GM23248 (cell line): Measurements from ENCODE around the gene ERC1. TPM values are rescaled to one million over a fixed set of nuclear protein-coding genes. Genes with fewer than 3 reads are reported as not detected.

Experiments
- DNase-seq: peaks from one replicate; pipeline ENCODE4 v3.0.0-alpha.2; 2015
- H2AFZ ChIP-seq: fragments of 200-600 bp; sonication (generic); 2 replicates; pipeline ENCODE4 v1.6.1; 2016; ENCODE audit warnings: antibody characterized with exemption
- H3F3A ChIP-seq: fragments of 200-600 bp; sonication (generic); 2 replicates; pipeline ENCODE4 v1.6.1; 2016; ENCODE audit warnings: mild to moderate bottlenecking, antibody characterized with exemption, mixed run types; ENCODE audit not compliant: insufficient read depth
- H3K27ac ChIP-seq: fragments of 200-600 bp; sonication (generic); 2 replicates; pipeline ENCODE4 v1.5.1; 2016; ENCODE audit warnings: mild to moderate bottlenecking
- H3K27me3 ChIP-seq: fragments of 200-600 bp; sonication (generic); replicated peaks from 2 replicates; pipeline ENCODE4 v1.6.1; 2016; ENCODE audit warnings: mild to moderate bottlenecking; ENCODE audit not compliant: insufficient read depth
- H3K36me3 ChIP-seq: fragments of 200-600 bp; sonication (generic); 2 replicates; pipeline ENCODE4 v1.6.1; 2016; ENCODE audit warnings: low read depth, mild to moderate bottlenecking
- H3K4me1 ChIP-seq: fragments of 200-600 bp; sonication (generic); 2 replicates; pipeline ENCODE4 v1.6.1; 2016; ENCODE audit warnings: mild to moderate bottlenecking; ENCODE audit not compliant: insufficient read depth
- H3K4me2 ChIP-seq: fragments of 200-600 bp; sonication (generic); one replicate; pipeline ENCODE4 v1.6.1; 2016; ENCODE audit warnings: mild to moderate bottlenecking; ENCODE audit not compliant: unreplicated experiment
- H3K4me3 ChIP-seq: fragments of 200-600 bp; sonication (generic); 2 replicates; pipeline ENCODE4 v1.5.1; 2016; ENCODE audit warnings: mild to moderate bottlenecking
- H3K79me2 ChIP-seq: fragments of 200-600 bp; sonication (generic); 2 replicates; pipeline ENCODE4 v1.6.1; 2016; ENCODE audit warnings: mild to moderate bottlenecking; ENCODE audit not compliant: insufficient read depth
- H3K9ac ChIP-seq: fragments of 200-600 bp; sonication (generic); 2 replicates; pipeline ENCODE4 v1.6.1; 2016; ENCODE audit warnings: mild to moderate bottlenecking
- H3K9me2 ChIP-seq: fragments of 200-600 bp; sonication (generic); 2 replicates; pipeline ENCODE4 v1.6.1; 2016; ENCODE audit warnings: mixed run types, mild to moderate bottlenecking, moderate library complexity; ENCODE audit not compliant: insufficient read depth
- H3K9me3 ChIP-seq: fragments of 200-600 bp; sonication (generic); one replicate; pipeline ENCODE4 v1.6.1; 2017; ENCODE audit warnings: low read depth
- H4K20me1 ChIP-seq: fragments of 200-600 bp; sonication (generic); 2 replicates; pipeline ENCODE4 v1.6.0; 2016; ENCODE audit not compliant: insufficient read depth
- EZH2 ChIP-seq: fragments of 200-600 bp; sonication (generic); IDR thresholded peaks from 2 replicates; pipeline ENCODE4 v1.6.1; 2018; ENCODE audit warnings: antibody characterized with exemption, mild to moderate bottlenecking; ENCODE audit not compliant: insufficient read depth, poor library complexity, severe bottlenecking
- EZH2phosphoT487 ChIP-seq: fragments of 200-600 bp; sonication (generic); IDR thresholded peaks from 2 replicates; pipeline ENCODE4 v1.6.1; 2018; ENCODE audit warnings: antibody characterized with exemption, moderate library complexity, mild to moderate bottlenecking, low read depth; ENCODE audit not compliant: insufficient read depth
- WGBS, 2 experiments: methylation state at CpG; one replicate each; pipeline ENCODE4 v1.1.6; 2015 to 2017; ENCODE audit warnings: low lambda C conversion rate in 2 of 2, low coverage in 1 of 2; ENCODE audit errors: missing lambda C conversion rate in 2 of 2; 5-methylcytosine and 5-hydroxymethylcytosine counted together
- in situ Hi-C: fragments of 300-500 bp; cut with MboI; formaldehyde crosslinking; loops from 2 replicates; pipeline ENCODE4 v1.15.0; 2020
- polyA plus RNA-seq: library from polyadenylated mRNA; unstranded; fragments of >200 nt; fragmentation: Nextera tagmentation; extraction: Ambion mirVana; gene quantifications from 2 replicates; pipeline ENCODE4 v1.2.1, GENCODE V29; 2016
- total RNA-seq: library from RNA; depleted of rRNA; stranded (reverse); fragments of >200 nt; shearing (Covaris generic); gene quantifications from 2 replicates; pipeline ENCODE4 v1.2.3, GENCODE V29; 2014

The ERC1 gene
- total and polyA plus RNA-seq, 2 experiments from 2014 or later = 21.5 to 23.3 TPM

DNA sequence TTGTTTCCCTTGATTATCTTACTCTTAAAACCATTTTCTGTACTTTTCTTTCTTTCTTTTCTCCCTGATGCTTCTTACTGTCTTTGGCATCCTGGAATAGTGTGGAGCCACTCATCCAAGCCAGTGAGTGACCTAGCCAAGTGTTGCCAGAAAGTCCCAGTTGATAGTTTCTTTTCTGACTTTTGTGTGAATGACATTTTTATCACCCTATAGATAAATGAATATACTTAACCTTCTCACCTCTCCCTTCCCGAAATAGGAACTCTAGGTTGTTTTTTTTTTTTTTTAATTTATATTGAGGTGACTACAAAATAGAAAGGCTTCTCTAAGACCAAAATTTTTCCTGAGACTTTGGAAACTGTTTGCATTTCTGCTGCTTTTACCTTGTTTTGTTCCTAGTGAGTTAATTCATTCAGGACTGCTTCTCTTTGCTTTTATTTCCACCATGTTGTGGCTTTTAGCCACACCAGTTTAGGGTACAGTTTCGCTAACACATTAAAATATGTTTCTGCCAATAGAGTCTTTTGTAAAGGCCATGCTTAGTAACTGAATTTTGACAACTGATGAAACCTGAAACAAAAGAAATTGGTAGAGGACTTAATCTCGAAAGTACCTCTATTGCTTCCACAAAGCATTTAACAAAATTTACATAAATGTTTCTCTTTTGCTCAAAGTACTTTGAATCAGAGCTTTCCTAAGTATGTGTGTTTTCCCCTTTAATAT lies 194.6 kb downstream of the ERC1 start:
- H3K9me2 ChIP-seq = no peaks in the 10 kb centered on the region
- H2AFZ ChIP-seq = no peak overlapping the region
- in situ Hi-C loops = no loop called here
- no peak for DNase-seq
- H3K4me1 ChIP-seq = peaks cover 35% of the 10 kb centered on the region
- 96 to 98% methylated on average over 3 of the region's 3 CpGs for WGBS, 2 experiments
- no peaks in the 10 kb centered on the region for H4K20me1 ChIP-seq
- H3K4me2 ChIP-seq = no peak overlapping the region
- no peak overlapping the region for H3K4me3 ChIP-seq
- peaks cover 17% of the 10 kb centered on the region for H3K36me3 ChIP-seq
- no peaks in the 10 kb centered on the region for H3F3A ChIP-seq
- no peak for TF ChIP-seq EZH2
- no peak for TF ChIP-seq EZH2phosphoT487
- no peak overlapping the region for H3K27ac ChIP-seq
- no peaks in the 10 kb centered on the region for H3K9me3 ChIP-seq
- no peaks in the 10 kb centered on the region for H3K27me3 ChIP-seq
- no peak overlapping the region for H3K9ac ChIP-seq
- H3K79me2 ChIP-seq = no peaks in the 10 kb centered on the region

DNA sequence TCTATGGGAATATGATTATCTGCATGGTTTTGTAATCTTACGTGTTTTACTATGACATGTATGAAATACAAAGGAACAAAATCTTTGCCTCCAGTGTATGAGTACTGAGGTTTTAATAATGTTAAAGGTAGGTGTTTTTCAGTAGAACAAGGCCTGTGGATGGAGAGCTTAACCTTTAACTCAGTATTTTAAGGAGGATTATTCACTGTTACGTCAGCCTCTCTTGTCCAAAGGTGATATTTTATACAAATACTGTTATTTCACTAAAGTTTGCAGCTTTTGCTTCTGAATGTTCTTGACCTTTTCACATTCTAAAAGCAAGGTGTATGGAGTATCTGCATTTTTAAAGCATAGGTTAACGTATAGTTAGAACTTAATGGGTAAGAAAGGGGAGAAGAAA lies 195.3 kb downstream of the ERC1 start:
- WGBS, 2 experiments = 93 to 99% methylated on average over 3 of the region's 3 CpGs
- in situ Hi-C loops = no loop called here

GRCh38 chr12:1188016-1188415 lies 197.0 kb downstream of the ERC1 start:
- Histone ChIP-seq H3K27me3 (no peaks in the 10 kb centered on the region), H3K9me3 (no peaks in the 10 kb centered on the region), H3K4me3 (no peak overlapping the region), H3K4me2 (no peak overlapping the region), H3K9me2 (no peaks in the 10 kb centered on the region), H3F3A (no peaks in the 10 kb centered on the region), H3K27ac (no peak overlapping the region), H2AFZ (no peak overlapping the region), H3K79me2 (no peaks in the 10 kb centered on the region), H3K9ac (no peak overlapping the region), H3K4me1 (peaks cover 20% of the 10 kb centered on the region), H3K36me3 (peaks cover 22% of the 10 kb centered on the region), H4K20me1 (no peaks in the 10 kb centered on the region)
- WGBS, 2 experiments = 93 to 98% methylated on average over 4 of the region's 4 CpGs
- TF ChIP-seq EZH2 = no peak
- no peak for TF ChIP-seq EZH2phosphoT487
- DNase-seq = no peak
- in situ Hi-C loops = no loop called here

More for the DNA sequence above, 195.3 kb downstream of the ERC1 start:
- no peaks in the 10 kb centered on the region for H3K9me2 ChIP-seq
- H3K36me3 ChIP-seq = peaks cover 19% of the 10 kb centered on the region
- TF ChIP-seq EZH2 (no peak), EZH2phosphoT487 (no peak)
- no peak overlapping the region for H3K9ac ChIP-seq
- H3K4me1 ChIP-seq = peaks cover 32% of the 10 kb centered on the region
- DNase-seq = no peak
- no peak overlapping the region for H3K4me2 ChIP-seq
- no peaks in the 10 kb centered on the region for H3K9me3 ChIP-seq
- H3K79me2 ChIP-seq = no peaks in the 10 kb centered on the region
- H3K4me3 ChIP-seq = no peak overlapping the region
- no peaks in the 10 kb centered on the region for H3F3A ChIP-seq
- no peak overlapping the region for H2AFZ ChIP-seq
- H3K27me3 ChIP-seq = no peaks in the 10 kb centered on the region
- no peaks in the 10 kb centered on the region for H4K20me1 ChIP-seq
- no peak overlapping the region for H3K27ac ChIP-seq

- peaks cover 16% of the 10 kb centered on the region for H3K36me3 ChIP-seq
- TF ChIP-seq EZH2phosphoT487 (no peak), EZH2 (no peak)
- in situ Hi-C loops = no loop called here
- no peaks in the 10 kb centered on the region for H3K9me3 ChIP-seq
- no peaks in the 10 kb centered on the region for H3K27me3 ChIP-seq
- H3K4me1 ChIP-seq = peaks cover 14% of the 10 kb centered on the region
- no peaks in the 10 kb centered on the region for H3K79me2 ChIP-seq
- no peak overlapping the region for H3K4me2 ChIP-seq
- H4K20me1 ChIP-seq = no peaks in the 10 kb centered on the region
- no peak overlapping the region for H2AFZ ChIP-seq
- DNase-seq = no peak
- no peaks in the 10 kb centered on the region for H3K9me2 ChIP-seq
- H3F3A ChIP-seq = no peaks in the 10 kb centered on the region
- no peak overlapping the region for H3K27ac ChIP-seq
- no peak overlapping the region for H3K9ac ChIP-seq
- WGBS, 2 experiments = 98 to 100% methylated on average over 4 of the region's 4 CpGs
- H3K4me3 ChIP-seq = no peak overlapping the region
Observed at GRCh38 chr12:1189163-1189562, 198.1 kb downstream of the ERC1 start.

DNA sequence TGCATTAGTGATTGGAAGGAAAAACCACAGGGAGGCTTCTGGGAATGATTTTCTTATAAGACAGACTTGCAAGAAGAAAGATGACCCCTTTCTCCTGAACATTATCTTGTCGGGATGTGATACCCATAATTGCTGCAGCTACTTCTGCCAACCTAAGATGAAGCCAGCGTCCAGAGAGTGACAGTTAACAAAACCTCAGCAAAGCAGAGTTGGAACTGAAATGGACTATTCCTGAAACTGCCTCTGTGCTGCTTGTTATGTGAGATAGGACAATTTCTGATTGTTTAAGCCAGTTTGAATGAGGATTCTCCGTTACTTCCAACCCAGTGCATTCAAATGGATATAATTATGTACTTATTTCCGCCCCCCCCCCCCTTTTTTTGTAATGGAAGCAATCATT lies 204.5 kb downstream of the ERC1 start:
- in situ Hi-C loops = no loop called here
- no peaks in the 10 kb centered on the region for H4K20me1 ChIP-seq
- peaks cover 10% of the 10 kb centered on the region for H3K4me1 ChIP-seq
- 60 to 62% methylated on average over 4 of the region's 4 CpGs for WGBS, 2 experiments
- no peak overlapping the region for H3K27ac ChIP-seq
- H3K79me2 ChIP-seq = no peaks in the 10 kb centered on the region
- DNase-seq = no peak
- H3K4me3 ChIP-seq = no peak overlapping the region
- no peak overlapping the region for H3K9ac ChIP-seq
- TF ChIP-seq EZH2 = no peak
- no peak for TF ChIP-seq EZH2phosphoT487
- peaks cover 12% of the 10 kb centered on the region; the same call in 1 of the 2 replicates for H3F3A ChIP-seq
- no peak overlapping the region for H3K4me2 ChIP-seq
- no peaks in the 10 kb centered on the region for H3K27me3 ChIP-seq
- H2AFZ ChIP-seq = no peak overlapping the region
- H3K9me2 ChIP-seq = no peaks in the 10 kb centered on the region
- H3K9me3 ChIP-seq = no peaks in the 10 kb centered on the region
- peaks cover 10% of the 10 kb centered on the region for H3K36me3 ChIP-seq
